Tibial artery (tissue), 4 donors: ENCODE results near the gene CCDC201.

Experiments used
- DNase-seq, 2 donors: peaks; one replicate each; pipeline ENCODE4 v3.0.0-alpha.2; 2019
- H3K27ac ChIP-seq, 2 donors: fragments of 200-600 bp; sonication (generic) in 1 of 2; 1 replicate in 1 of 2; 2 replicates in 1 of 2; pipeline ENCODE4 v1.5.1; 2018 to 2019; ENCODE audit warnings: mild to moderate bottlenecking in 1 of 2
- H3K27me3 ChIP-seq, 2 donors: fragments of 200-600 bp; sonication (generic) in 1 of 2; one replicate each; pipeline versions ENCODE4 v1.5.1 to v1.6.0; 2016 to 2019
- H3K36me3 ChIP-seq, 3 donors: fragments of 200-600 bp; sonication (generic) in 2 of 3; one replicate each; pipeline ENCODE4 v1.5.1; 2016 to 2019; ENCODE audit warnings: mild to moderate bottlenecking in 2 of 3
- H3K4me1 ChIP-seq, 4 donors: fragments of 200-600 bp; sonication (generic) in 2 of 4; 1 replicate in 3 of 4; 2 replicates in 1 of 4; pipeline ENCODE4 v1.5.1; 2016 to 2019
- H3K4me3 ChIP-seq, 2 donors: fragments of 200-600 bp; sonication (generic) in 1 of 2; 1 replicate in 1 of 2; 2 replicates in 1 of 2; pipeline ENCODE4 v1.5.1; 2018 to 2019; ENCODE audit warnings: mild to moderate bottlenecking in 2 of 2
- H3K9me3 ChIP-seq, 3 donors: fragments of 200-600 bp; sonication (generic) in 1 of 3; one replicate each; pipeline ENCODE4 v1.5.1; 2016 to 2019
- CTCF ChIP-seq, 2 experiments: fragments of 200-600 bp in 1 of 2; fragments of 450-650 bp in 1 of 2; IDR thresholded peaks; one replicate each; pipeline ENCODE4 v1.5.1; 2017 to 2019; ENCODE audit warnings: antibody characterized with exemption in 2 of 2, mild to moderate bottlenecking in 1 of 2, moderate library complexity in 1 of 2
- intact Hi-C: fragments of 100-400 bp; cut with DNase I; formaldehyde crosslinking; loops from one replicate; pipeline ENCODE4 v1.15.0; 2023; ENCODE audit warnings: low total_unique reads

Gene CCDC201

GRCh38 chr7:45914911-45915310 is 42.0 kb upstream of the CCDC201 start:
- H3K9me3 ChIP-seq, result no peaks in the 10 kb centered on the region
- TF ChIP-seq CTCF (IDR thresholded peaks at IDR 0.05), result no peak
- peaks cover 0 to 26% (median 21%) of the 10 kb centered on the region in 4 donors for H3K4me1 ChIP-seq
- H3K36me3 ChIP-seq, result peaks cover 41 to 65% (median 44%) of the 10 kb centered on the region in 3 donors
- DNase-seq, result no peak
- no peak overlapping the region for H3K4me3 ChIP-seq
- no peak overlapping the region for H3K27ac ChIP-seq
- intact Hi-C loops, result loop anchor here (5.0 kb wide), 1 partner anchor 1267 kb away; no protein-coding TSS in a partner anchor
- H3K27me3 ChIP-seq, result no peaks in the 10 kb centered on the region

GRCh38 chr7:45912972-45913371 is 40.1 kb upstream of the CCDC201 start:
- Histone ChIP-seq H3K27me3 (no peaks in the 10 kb centered on the region), H3K4me1 (peaks cover 0 to 9% (median 7%) of the 10 kb centered on the region in 4 donors), H3K4me3 (no peak overlapping the region), H3K36me3 (peaks cover 41 to 65% (median 44%) of the 10 kb centered on the region in 3 donors), H3K27ac (no peak overlapping the region), H3K9me3 (no peaks in the 10 kb centered on the region)
- no peak for DNase-seq
- intact Hi-C loops, result no loop called here
- no peak for TF ChIP-seq CTCF (IDR thresholded peaks at IDR 0.05)

- H3K9me3 ChIP-seq, result no peaks in the 10 kb centered on the region
- no peak overlapping the region for H3K4me3 ChIP-seq
- TF ChIP-seq CTCF (IDR thresholded peaks at IDR 0.05), result no peak
- intact Hi-C loops, result no loop called here
- H3K36me3 ChIP-seq, result peaks cover 32 to 56% (median 42%) of the 10 kb centered on the region in 3 donors
- DNase-seq, result no peak
- no peaks in the 10 kb centered on the region for H3K4me1 ChIP-seq
- H3K27ac ChIP-seq, result no peak overlapping the region
- no peaks in the 10 kb centered on the region for H3K27me3 ChIP-seq
These were observed 38.4 kb upstream of the CCDC201 start for GRCh38 chr7:45911311-45911710.

- Histone ChIP-seq H3K36me3 (peaks cover 27 to 51% (median 37%) of the 10 kb centered on the region in 3 donors), H3K9me3 (no peaks in the 10 kb centered on the region), H3K27me3 (no peaks in the 10 kb centered on the region), H3K4me3 (no peak overlapping the region), H3K27ac (no peak overlapping the region), H3K4me1 (no peaks in the 10 kb centered on the region)
- intact Hi-C loops, result no loop called here
- TF ChIP-seq CTCF (IDR thresholded peaks at IDR 0.05), result no peak
- no peak for DNase-seq
These were observed 38.0 kb upstream of the CCDC201 start for GRCh38 chr7:45910855-45911254.

GRCh38 chr7:45909561-45909960 is 36.7 kb upstream of the CCDC201 start:
- H3K27ac ChIP-seq, result no peak overlapping the region
- TF ChIP-seq CTCF (IDR thresholded peaks at IDR 0.05), result no peak
- H3K4me3 ChIP-seq, result no peak overlapping the region
- H3K27me3 ChIP-seq, result no peaks in the 10 kb centered on the region
- H3K4me1 ChIP-seq, result no peaks in the 10 kb centered on the region
- DNase-seq, result no peak
- no peaks in the 10 kb centered on the region for H3K9me3 ChIP-seq
- intact Hi-C loops, result no loop called here
- H3K36me3 ChIP-seq, result peaks cover 16 to 38% (median 24%) of the 10 kb centered on the region in 3 donors

GRCh38 chr7:45902820-45903219 is 29.9 kb upstream of the CCDC201 start:
- Histone ChIP-seq H3K36me3 (no peaks in the 10 kb centered on the region), H3K9me3 (peaks cover 0 to 9% (median 3%) of the 10 kb centered on the region in 3 donors), H3K27ac (no peak overlapping the region), H3K27me3 (no peaks in the 10 kb centered on the region), H3K4me1 (no peaks in the 10 kb centered on the region), H3K4me3 (no peak overlapping the region)
- no peak for DNase-seq
- TF ChIP-seq CTCF (IDR thresholded peaks at IDR 0.05), result no peak
- intact Hi-C loops, result no loop called here
